NCI-H2227 (cell line): ENCODE data around the gene ATF3.
"Not testable (repeated sequence)": the region's sequence is repeated elsewhere in the genome, so short reads cannot be mapped to it uniquely, and the experiment has no call there.

Experiments used
- DNase-seq: peaks from one replicate; lab custom pipeline; 2025; ENCODE audit not compliant: unreplicated experiment; lab: John Stamatoyannopoulos, UW

The ATF3 gene

GRCh38 chr1:212649020-212649419 lies 40.5 kb downstream of the ATF3 start:
- no peak for DNase-seq

GRCh38 chr1:212650228-212650627 lies 41.7 kb downstream of the ATF3 start:
- no peak for DNase-seq

- no peak for DNase-seq
Observed at GRCh38 chr1:212651521-212651920, 43.0 kb downstream of the ATF3 start.

- no peak for DNase-seq
Observed at GRCh38 chr1:212651977-212652376, 43.4 kb downstream of the ATF3 start.

- DNase-seq = no peak
Observed at GRCh38 chr1:212652609-212653008, 44.0 kb downstream of the ATF3 start.

- DNase-seq = no peak
Observed at GRCh38 chr1:212655668-212656440, 47.3 kb downstream of the ATF3 start.

- DNase-seq = no peak
Observed at GRCh38 chr1:212656730-212657129, 48.2 kb downstream of the ATF3 start.

- DNase-seq = not testable (repeated sequence)
Observed at GRCh38 chr1:212658250-212658649, 49.7 kb downstream of the ATF3 start.

- no peak for DNase-seq
Observed at GRCh38 chr1:212664409-212665199, 56.0 kb downstream of the ATF3 start.

- DNase-seq = peak; percentile 89
Observed at GRCh38 chr1:212665241-212666115, 56.9 kb downstream of the ATF3 start.

GRCh38 chr1:212666116-212666775 lies 57.7 kb downstream of the ATF3 start:
- no peak for DNase-seq

- no peak for DNase-seq
Observed at GRCh38 chr1:212667223-212668139, 58.9 kb downstream of the ATF3 start.

GRCh38 chr1:212668477-212668876 lies 59.9 kb downstream of the ATF3 start:
- DNase-seq = no peak

- DNase-seq = peak; percentile 11
Observed at GRCh38 chr1:212669102-212669501, 60.5 kb downstream of the ATF3 start.

- DNase-seq = no peak
Observed at GRCh38 chr1:212669600-212669999, 61.0 kb downstream of the ATF3 start.

GRCh38 chr1:212670301-212670700 lies 61.7 kb downstream of the ATF3 start:
- DNase-seq = no peak
